ENCODE results near the gene TBL1X. TPM values are rescaled to one million over a fixed set of nuclear protein-coding genes. Genes with fewer than 3 reads are reported as not detected.

TBL1X gene
- total and polyA plus RNA-seq, 2 experiments from 2014 or later = 8.7 to 26.9 TPM

GRCh38 chrX:9528498-9528897 is 63.6 kb downstream of the TBL1X start:
- Histone ChIP-seq H3K36me3 (ENCODE audit: insufficient read depth) (no peaks in the 10 kb centered on the region), H3K4me1 (ENCODE audit: insufficient read depth) (peaks cover 30% of the 10 kb centered on the region), H3K4me3 (no peak overlapping the region), H3K79me2 (replicated peaks; ENCODE audit: insufficient read depth) (peaks cover 42% of the 10 kb centered on the region), H2AFZ (no peak overlapping the region), H4K20me1 (replicated peaks; ENCODE audit: insufficient read depth) (no peaks in the 10 kb centered on the region), H3K27me3 (ENCODE audit: insufficient read depth) (no peaks in the 10 kb centered on the region), H3K9me2 (ENCODE audit: insufficient read depth) (no peaks in the 10 kb centered on the region), H3K27ac (ENCODE audit: low read depth) (peak overlapping the region; percentile 67), H3F3A (replicated peaks; ENCODE audit: low read depth) (no peaks in the 10 kb centered on the region), H3K4me2 (peak overlapping the region; percentile 62; the same call in 1 of the 2 replicates)
- Mint-ChIP-seq H3K4me3 (no peak overlapping the region), H3K9me3 (no peaks in the 10 kb centered on the region), H3K36me3 (ENCODE audit: low read depth) (peaks cover 3% of the 10 kb centered on the region; the same call in 2 of the 3 replicates), H3K4me1 (peaks cover 58% of the 10 kb centered on the region), H3K27ac (peak overlapping the region; percentile 88; the same call in 1 of the 2 replicates), H3K27me3 (ENCODE audit: insufficient read depth, low read depth, poor library complexity) (peaks cover 2% of the 10 kb centered on the region)
- peak; percentile 3 for DNase-seq (ENCODE audit: low spot score)
- no peak; the same call in 2 of the 3 replicates for ATAC-seq
- no peak for TF ChIP-seq STAT1 (IDR thresholded peaks at IDR 0.05; ENCODE audit: unreplicated experiment)
- TF ChIP-seq NANOG (IDR thresholded peaks at IDR 0.05; ENCODE audit: borderline replicate concordance) = no peak
- no peak for TF ChIP-seq CTCF (conservative IDR thresholded peaks at IDR 0.05; ENCODE audit: low read depth in 2 of 2)

- H3K9me3 Mint-ChIP-seq = no peaks in the 10 kb centered on the region
- Histone ChIP-seq H3K4me3 (no peak overlapping the region), H3K27me3 (ENCODE audit: insufficient read depth) (no peaks in the 10 kb centered on the region), H3K36me3 (ENCODE audit: insufficient read depth) (no peaks in the 10 kb centered on the region), H3K9me2 (ENCODE audit: insufficient read depth) (no peaks in the 10 kb centered on the region), H4K20me1 (replicated peaks; ENCODE audit: insufficient read depth) (no peaks in the 10 kb centered on the region), H3K79me2 (replicated peaks; ENCODE audit: insufficient read depth) (peaks cover 43% of the 10 kb centered on the region), H3K4me2 (peak overlapping the region; percentile 62; the same call in 1 of the 2 replicates), H3K4me1 (ENCODE audit: insufficient read depth) (peaks cover 30% of the 10 kb centered on the region), H2AFZ (no peak overlapping the region), H3F3A (replicated peaks; ENCODE audit: low read depth) (no peaks in the 10 kb centered on the region), H3K27ac (ENCODE audit: low read depth) (peak overlapping the region; percentile 67)
- peaks cover 63% of the 10 kb centered on the region for H3K4me1 Mint-ChIP-seq
- no peak overlapping the region for H3K27ac Mint-ChIP-seq
- H3K4me3 Mint-ChIP-seq = no peak overlapping the region
- H3K36me3 Mint-ChIP-seq (ENCODE audit: low read depth) = peaks cover 3% of the 10 kb centered on the region; the same call in 2 of the 3 replicates
- peaks cover 2% of the 10 kb centered on the region for H3K27me3 Mint-ChIP-seq (ENCODE audit: insufficient read depth, low read depth, poor library complexity)
- no peak for ATAC-seq
- DNase-seq (ENCODE audit: low spot score) = peak; percentile 29
- TF ChIP-seq POLR2AphosphoS5 (IDR thresholded peaks at IDR 0.05; ENCODE audit: low read depth) (no peak), JUNB (IDR thresholded peaks at IDR 0.05; ENCODE audit: unreplicated experiment) (no peak), EZH2 (IDR thresholded peaks at IDR 0.05; ENCODE audit: low read depth, unreplicated experiment) (no peak), ZNF462 (CRISPR knock-in tag; IDR thresholded peaks at IDR 0.05) (no peak), REST (IDR thresholded peaks at IDR 0.05; ENCODE audit: unreplicated experiment) (no peak), STAT1 (IDR thresholded peaks at IDR 0.05; ENCODE audit: unreplicated experiment) (no peak), ETS1 (IDR thresholded peaks at IDR 0.05) (no peak)
Observed at GRCh38 chrX:9529223-9529622, 64.4 kb downstream of the TBL1X start.

All from GM23338 (cell line).